Fibroblast of lung (primary cell): ENCODE results near the gene LAGE3. TPM values are rescaled to one million over a fixed set of nuclear protein-coding genes. Genes with fewer than 3 reads are reported as not detected.

Experiments used
- DNase-seq, 2 donors: peaks; one replicate each; pipeline versions ENCODE4 v3.0.0 to v3.0.0-alpha.2; 2010; ENCODE audit warnings: low read depth in 2 of 2
- H2AFZ ChIP-seq: 2 replicates; pipeline ENCODE4 v1.5.1; 2012; ENCODE audit warnings: low read length, control low read depth, inconsistent platforms
- H3K27ac ChIP-seq: 2 replicates; pipeline ENCODE4 v1.5.1; 2011; ENCODE audit warnings: low read length, control low read depth; ENCODE audit not compliant: insufficient read depth
- H3K27me3 ChIP-seq: 2 replicates; pipeline ENCODE4 v1.5.1; 2011; ENCODE audit warnings: mild to moderate bottlenecking, low read length; ENCODE audit not compliant: control insufficient read depth, insufficient read depth
- H3K36me3 ChIP-seq: 2 replicates; pipeline ENCODE4 v1.5.1; 2011; ENCODE audit warnings: low read length; ENCODE audit not compliant: control insufficient read depth, insufficient read depth
- H3K4me1 ChIP-seq: 2 replicates; pipeline ENCODE4 v1.5.1; 2011; ENCODE audit warnings: low read length; ENCODE audit not compliant: control insufficient read depth, insufficient read depth; ENCODE audit errors: extremely low read depth
- H3K4me2 ChIP-seq: 2 replicates; pipeline ENCODE4 v1.5.1; 2011; ENCODE audit warnings: low read length, control low read depth; ENCODE audit not compliant: insufficient read depth; ENCODE audit errors: extremely low read depth
- H3K4me3 ChIP-seq, 4 experiments: fragments of 200-600 bp in 1 of 4; sonication (generic) in 1 of 4; replicated peaks in 1 of 4; 2 replicates each; pipeline ENCODE4 v1.5.1; 2011 to 2016; ENCODE audit warnings: low read length in 4 of 4, low read depth in 3 of 4, mild to moderate bottlenecking in 3 of 4, control low read depth in 2 of 4, inconsistent platforms in 1 of 4, mixed read lengths in 1 of 4; ENCODE audit not compliant: insufficient read depth in 1 of 4; ENCODE audit errors: control extremely low read depth in 1 of 4
- H3K79me2 ChIP-seq: 2 replicates; pipeline ENCODE4 v1.5.1; 2012; ENCODE audit warnings: mild to moderate bottlenecking, low read length, inconsistent platforms; ENCODE audit not compliant: control insufficient read depth, insufficient read depth
- H3K9ac ChIP-seq: 2 replicates; pipeline ENCODE4 v1.5.1; 2011; ENCODE audit warnings: mild to moderate bottlenecking, low read length, control low read depth; ENCODE audit not compliant: insufficient read depth
- H3K9me3 ChIP-seq: 2 replicates; pipeline ENCODE4 v1.5.1; 2012; ENCODE audit warnings: low read depth, low read length; ENCODE audit not compliant: control insufficient read depth, insufficient read depth
- H4K20me1 ChIP-seq: 2 replicates; pipeline ENCODE4 v1.5.1; 2011; ENCODE audit warnings: low read length; ENCODE audit not compliant: control insufficient read depth, insufficient read depth; ENCODE audit errors: extremely low read depth
- EZH2 ChIP-seq: IDR thresholded peaks from 2 replicates; pipeline ENCODE4 v1.5.1; 2012; ENCODE audit warnings: low read length, control low read depth, mild to moderate bottlenecking; ENCODE audit errors: missing control alignments
- polyA plus RNA-seq, 2 donors: library from polyadenylated mRNA; depleted of rRNA in 1 of 2; stranded (reverse) in 1 of 2; unstranded in 1 of 2; fragments of >200 nt; gene quantifications; 2 replicates each; pipeline ENCODE4 v1.2.1, GENCODE V29; 2011 to 2012; ENCODE audit warnings: missing spikeins in 1 of 2
- total RNA-seq: library from RNA; depleted of rRNA; stranded (reverse); fragments of >200 nt; gene quantifications from 2 replicates; pipeline ENCODE4 v1.2.1, GENCODE V29; 2014
- TF ChIP-seq, protein P1 (sequence below), 2 donors: IDR thresholded peaks in 1 of 2; conservative IDR thresholded peaks in 1 of 2; 1 replicate in 1 of 2; 2 replicates in 1 of 2; pipeline ENCODE4 v1.5.1; 2011 to 2012; ENCODE audit warnings: low read length in 2 of 2, control low read depth in 1 of 2, inconsistent platforms in 1 of 2, low read depth in 1 of 2, mild to moderate bottlenecking in 1 of 2

Gene LAGE3
- total and polyA plus RNA-seq, 2 donors (not counting 1 experiment from before 2014, with no cell fraction given), result 6.4 to 13.4 TPM

DNA sequence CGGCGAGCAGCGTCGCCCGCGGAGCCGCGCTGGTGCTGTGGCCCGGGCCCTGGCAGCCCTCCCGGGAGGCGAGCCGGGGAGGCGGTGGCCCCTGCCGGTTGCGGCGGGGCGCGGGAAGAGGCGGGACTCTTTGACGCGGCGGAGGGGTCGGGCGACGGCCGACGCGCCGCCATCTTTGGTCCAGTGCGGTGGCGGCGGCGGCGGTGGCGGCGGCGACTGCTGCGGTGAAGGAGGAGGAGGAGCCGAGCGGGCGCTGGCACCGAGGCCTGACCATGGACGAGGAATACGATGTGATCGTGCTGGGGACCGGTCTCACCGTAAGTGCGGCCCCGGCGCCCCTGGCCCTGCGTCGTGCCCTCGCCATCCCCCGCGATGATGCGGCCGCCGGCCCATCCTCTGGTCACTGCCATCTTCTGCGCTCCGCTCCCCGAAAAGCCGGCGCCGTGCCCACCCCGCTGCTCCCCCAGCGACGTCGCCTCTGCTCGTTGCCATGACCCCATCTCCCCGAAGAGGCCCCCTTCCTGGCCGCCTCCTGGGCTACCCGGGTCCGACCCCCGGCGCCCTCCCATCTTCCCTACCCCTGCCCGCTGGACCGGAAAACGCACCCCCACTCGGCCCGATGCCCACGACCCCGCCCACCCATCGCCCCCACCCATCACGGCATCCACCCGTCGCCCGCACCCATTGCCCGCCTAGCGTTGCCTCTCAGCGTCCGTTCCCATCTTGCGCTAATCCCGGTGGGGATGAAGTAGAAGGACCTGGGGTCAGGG is 41.9 kb downstream of the LAGE3 start, which contains the start of gene GDI1:
Gene GDI1 (plus strand): TSS at position 172 of the 770 bp plus-strand sequence. CDS start 101 bp downstream, at position 273.
- DNase-seq, result peak in 1 of 2 donors; percentile 55
- H3K27me3 ChIP-seq, result no peaks in the 10 kb centered on the region
- peak within 1 kb of the TSS; percentile 65 for H3K27ac ChIP-seq
- H3K9ac ChIP-seq, result peak within 1 kb of the TSS; percentile 73
- no peak within 1 kb of the TSS for H2AFZ ChIP-seq
- no peak for TF ChIP-seq EZH2
- TF ChIP-seq, protein P1, sequence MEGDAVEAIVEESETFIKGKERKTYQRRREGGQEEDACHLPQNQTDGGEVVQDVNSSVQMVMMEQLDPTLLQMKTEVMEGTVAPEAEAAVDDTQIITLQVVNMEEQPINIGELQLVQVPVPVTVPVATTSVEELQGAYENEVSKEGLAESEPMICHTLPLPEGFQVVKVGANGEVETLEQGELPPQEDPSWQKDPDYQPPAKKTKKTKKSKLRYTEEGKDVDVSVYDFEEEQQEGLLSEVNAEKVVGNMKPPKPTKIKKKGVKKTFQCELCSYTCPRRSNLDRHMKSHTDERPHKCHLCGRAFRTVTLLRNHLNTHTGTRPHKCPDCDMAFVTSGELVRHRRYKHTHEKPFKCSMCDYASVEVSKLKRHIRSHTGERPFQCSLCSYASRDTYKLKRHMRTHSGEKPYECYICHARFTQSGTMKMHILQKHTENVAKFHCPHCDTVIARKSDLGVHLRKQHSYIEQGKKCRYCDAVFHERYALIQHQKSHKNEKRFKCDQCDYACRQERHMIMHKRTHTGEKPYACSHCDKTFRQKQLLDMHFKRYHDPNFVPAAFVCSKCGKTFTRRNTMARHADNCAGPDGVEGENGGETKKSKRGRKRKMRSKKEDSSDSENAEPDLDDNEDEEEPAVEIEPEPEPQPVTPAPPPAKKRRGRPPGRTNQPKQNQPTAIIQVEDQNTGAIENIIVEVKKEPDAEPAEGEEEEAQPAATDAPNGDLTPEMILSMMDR (conservative IDR thresholded peaks at IDR 0.05 in 1 of 2, IDR thresholded peaks at IDR 0.05 in 1 of 2; ENCODE audit: low read depth in 1 of 2, low read length in 2 of 2), result no peak
- H3K36me3 ChIP-seq, result peaks cover 11% of the 10 kb centered on the region
- peak within 1 kb of the TSS; percentile 55 to 80 (median 68) for H3K4me3 ChIP-seq
- no peaks in the 10 kb centered on the region for H3K4me1 ChIP-seq
- peaks cover 41% of the 10 kb centered on the region for H3K79me2 ChIP-seq
- no peaks in the 10 kb centered on the region for H4K20me1 ChIP-seq
- H3K4me2 ChIP-seq, result peak within 1 kb of the TSS; percentile 45
- H3K9me3 ChIP-seq, result no peaks in the 10 kb centered on the region

DNA sequence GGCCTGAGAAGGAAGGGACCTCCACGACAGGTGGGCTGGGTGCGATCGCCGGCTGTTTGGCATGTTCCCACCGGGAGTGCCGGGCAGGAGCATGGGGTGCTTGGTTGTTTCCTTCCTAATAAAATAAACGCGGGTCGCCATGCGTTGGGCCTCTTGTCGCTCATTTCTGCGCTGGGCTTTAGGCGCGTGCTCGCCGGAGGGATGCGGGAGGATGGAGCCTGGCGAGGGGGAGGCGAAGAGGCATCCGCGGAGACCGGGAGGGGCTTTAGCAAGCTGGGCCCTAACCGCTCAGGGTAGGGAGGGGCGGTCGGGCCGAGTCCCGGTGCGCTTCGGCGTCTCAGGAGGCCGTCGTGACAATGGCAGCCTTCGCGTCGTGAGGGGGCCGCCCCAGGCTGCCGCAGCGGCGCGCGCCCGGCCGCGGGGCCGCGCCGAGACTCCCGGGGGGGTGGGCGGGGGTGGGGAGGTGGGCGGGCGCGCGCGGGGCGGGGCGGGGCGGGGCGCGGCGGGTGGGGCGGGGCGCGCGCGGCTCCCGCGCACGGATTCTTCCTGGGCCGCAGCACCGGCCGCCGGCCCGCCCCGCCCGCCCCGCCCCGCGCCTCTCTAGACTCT is 42.6 kb downstream of the LAGE3 start:
- peaks cover 40% of the 10 kb centered on the region for H3K79me2 ChIP-seq
- peak overlapping the region; percentile 35 for H3K4me2 ChIP-seq
- H3K4me1 ChIP-seq, result no peaks in the 10 kb centered on the region
- H3K27ac ChIP-seq, result peak overlapping the region; percentile 65
- peaks cover 7% of the 10 kb centered on the region for H3K36me3 ChIP-seq
- H2AFZ ChIP-seq, result no peak overlapping the region
- no peaks in the 10 kb centered on the region for H3K9me3 ChIP-seq
- H3K9ac ChIP-seq, result peak overlapping the region; percentile 73
- peak; percentile 28 to 31 for DNase-seq
- TF ChIP-seq, protein P1 (conservative IDR thresholded peaks at IDR 0.05 in 1 of 2, IDR thresholded peaks at IDR 0.05 in 1 of 2; ENCODE audit: low read depth in 1 of 2, low read length in 2 of 2), result no peak
- no peak for TF ChIP-seq EZH2
- no peaks in the 10 kb centered on the region for H3K27me3 ChIP-seq
- H4K20me1 ChIP-seq, result no peaks in the 10 kb centered on the region
- H3K4me3 ChIP-seq, result peak overlapping the region in 2 of 4 experiments; percentile 67 to 69

- no peaks in the 10 kb centered on the region for H3K4me1 ChIP-seq
Observed at GRCh38 chrX:154435171-154435733, 43.8 kb downstream of the LAGE3 start.

More at GRCh38 chrX:154435171-154435733, 43.8 kb downstream of the LAGE3 start:
- H3K9me3 ChIP-seq, result no peaks in the 10 kb centered on the region
- H3K4me2 ChIP-seq, result no peak overlapping the region
- H3K36me3 ChIP-seq, result peaks cover 7% of the 10 kb centered on the region
- H3K9ac ChIP-seq, result no peak overlapping the region
- H3K4me3 ChIP-seq, result no peak overlapping the region
- TF ChIP-seq, protein P1 (conservative IDR thresholded peaks at IDR 0.05 in 1 of 2, IDR thresholded peaks at IDR 0.05 in 1 of 2; ENCODE audit: low read depth in 1 of 2, low read length in 2 of 2), result no peak
- no peak for TF ChIP-seq EZH2
- H3K79me2 ChIP-seq, result peaks cover 32% of the 10 kb centered on the region
- no peak overlapping the region for H3K27ac ChIP-seq
- H4K20me1 ChIP-seq, result no peaks in the 10 kb centered on the region
- no peak for DNase-seq
- no peaks in the 10 kb centered on the region for H3K27me3 ChIP-seq
- H2AFZ ChIP-seq, result no peak overlapping the region
